Neural progenitor cell (in vitro differentiated cells): Measurements from ENCODE around the gene ZNF423. TPM values are rescaled to one million over a fixed set of nuclear protein-coding genes. Genes with fewer than 3 reads are reported as not detected.

ENCODE experiments used
- DNase-seq: peaks from one replicate; pipeline ENCODE4 v3.0.0-alpha.2; 2016; ENCODE audit warnings: low spot score
- H2AFZ ChIP-seq: fragments of 200-600 bp; sonication (generic); replicated peaks from 2 replicates; pipeline ENCODE4 v1.6.1; 2016; ENCODE audit warnings: antibody characterized with exemption
- H3F3A ChIP-seq: fragments of 200-600 bp; sonication (generic); 2 replicates; pipeline ENCODE4 v1.6.1; 2016; ENCODE audit warnings: antibody characterized with exemption, low read depth
- H3K27ac ChIP-seq: fragments of 200-600 bp; sonication (generic); 2 replicates; pipeline ENCODE4 v1.5.1; 2016; ENCODE audit warnings: mild to moderate bottlenecking
- H3K27me3 ChIP-seq: fragments of 200-600 bp; sonication (generic); 2 replicates; pipeline ENCODE4 v1.6.1; 2016; ENCODE audit warnings: mild to moderate bottlenecking, moderate library complexity
- H3K36me3 ChIP-seq: fragments of 200-600 bp; sonication (generic); 2 replicates; pipeline ENCODE4 v1.5.1; 2016
- H3K4me1 ChIP-seq: fragments of 200-600 bp; sonication (generic); 2 replicates; pipeline ENCODE4 v1.6.1; 2016; ENCODE audit warnings: mixed run types
- H3K4me2 ChIP-seq: fragments of 200-600 bp; sonication (generic); 2 replicates; pipeline ENCODE4 v1.6.1; 2016
- H3K4me3 ChIP-seq: fragments of 200-600 bp; sonication (generic); 2 replicates; pipeline ENCODE4 v1.5.1; 2016
- H3K79me2 ChIP-seq: fragments of 200-600 bp; sonication (generic); 2 replicates; pipeline ENCODE4 v1.6.1; 2016; ENCODE audit warnings: low read depth
- H3K9ac ChIP-seq: fragments of 200-600 bp; sonication (generic); 2 replicates; pipeline ENCODE4 v1.6.1; 2016
- H3K9me3 ChIP-seq: fragments of 200-600 bp; sonication (generic); 2 replicates; pipeline ENCODE4 v1.5.1; 2016; ENCODE audit warnings: low read depth
- H4K20me1 ChIP-seq: fragments of 200-600 bp; sonication (generic); 2 replicates; pipeline ENCODE4 v1.6.1; 2016; ENCODE audit warnings: low read depth
- H3K27ac Mint-ChIP-seq: 3 replicates; pipeline ENCODE4 v1.8.0; 2021; ENCODE audit warnings: mixed read lengths
- H3K27me3 Mint-ChIP-seq: 2 replicates; pipeline ENCODE4 v1.8.0; 2022; ENCODE audit warnings: low read depth, mild to moderate bottlenecking, inconsistent platforms, moderate library complexity, mixed read lengths; ENCODE audit not compliant: insufficient read depth
- H3K36me3 Mint-ChIP-seq: 3 replicates; pipeline ENCODE4 v1.8.0; 2021; ENCODE audit warnings: mixed read lengths
- H3K4me1 Mint-ChIP-seq: 3 replicates; pipeline ENCODE4 v1.8.0; 2021; ENCODE audit warnings: mixed read lengths
- H3K4me3 Mint-ChIP-seq: 3 replicates; pipeline ENCODE4 v1.8.0; 2021; ENCODE audit warnings: mild to moderate bottlenecking, moderate library complexity, mixed read lengths
- H3K9me3 Mint-ChIP-seq: 3 replicates; pipeline ENCODE4 v1.8.0; 2020; ENCODE audit warnings: mixed read lengths
- EZH2 ChIP-seq: fragments of 200-600 bp; sonication (generic); IDR thresholded peaks from 2 replicates; pipeline ENCODE4 v1.6.1; 2017; ENCODE audit warnings: antibody characterized with exemption, mild to moderate bottlenecking, moderate library complexity
- EZH2phosphoT487 ChIP-seq: fragments of 200-600 bp; sonication (generic); IDR thresholded peaks from 2 replicates; pipeline ENCODE4 v1.6.1; 2017; ENCODE audit warnings: antibody characterized with exemption
- total RNA-seq: library from RNA; depleted of rRNA; stranded (reverse); fragments of >200 nt; gene quantifications from 2 replicates; pipeline ENCODE4 v1.2.3, GENCODE V29; 2015; ENCODE audit warnings: low replicate concordance
- TF ChIP-seq, protein P1 (sequence below): fragments of 200-600 bp; sonication (generic); IDR thresholded peaks from 2 replicates; pipeline ENCODE4 v1.5.1; 2017; ENCODE audit warnings: antibody characterized with exemption, mild to moderate bottlenecking

ZNF423 gene
- total RNA-seq, 1 donor from 2014 or later: 21.9 TPM

DNA sequence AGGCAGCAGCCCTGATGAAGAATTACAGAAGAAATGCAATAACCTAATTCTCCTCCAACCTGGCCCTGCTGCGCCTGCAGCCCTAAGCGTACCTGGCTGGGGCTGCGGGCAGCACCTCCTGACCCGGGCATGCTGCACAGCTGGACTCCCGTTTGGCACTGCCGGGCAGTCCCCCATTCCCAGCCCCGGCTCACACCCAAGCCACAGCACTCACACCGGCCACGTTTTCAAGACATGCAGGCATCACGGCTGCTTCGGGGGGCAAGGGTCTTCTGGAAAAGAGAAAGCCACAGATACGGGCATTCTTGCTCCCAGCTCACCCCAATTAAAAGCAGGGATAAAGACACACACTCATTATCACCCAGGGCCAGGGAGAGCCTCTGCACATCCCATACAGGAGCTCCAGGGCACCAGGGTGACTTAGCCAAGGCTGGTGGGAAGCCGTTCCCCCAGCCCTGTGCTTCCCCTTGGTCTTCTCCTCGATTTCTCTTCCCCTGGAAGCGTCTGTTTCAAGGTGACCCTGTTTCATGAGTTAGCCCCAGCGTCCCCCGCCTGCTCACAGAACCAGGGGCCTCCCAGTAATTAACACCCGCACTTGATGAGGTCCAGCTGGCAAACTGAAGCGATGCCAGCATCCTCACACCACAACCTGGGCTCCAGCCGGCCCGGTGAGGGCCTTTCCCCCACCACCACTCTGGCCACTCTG lies 265.6 kb downstream of the ZNF423 start:
- Mint-ChIP-seq H3K4me3 (no peak overlapping the region), H3K27me3 (peaks cover 8% of the 10 kb centered on the region), H3K27ac (peak overlapping the region; percentile 80), H3K4me1 (peaks cover 75% of the 10 kb centered on the region), H3K9me3 (peaks cover 2% of the 10 kb centered on the region), H3K36me3 (peaks cover 12% of the 10 kb centered on the region)
- peaks cover 46% of the 10 kb centered on the region for H3K79me2 ChIP-seq
- H3F3A ChIP-seq: peaks cover 8% of the 10 kb centered on the region
- DNase-seq: no peak
- H3K27me3 ChIP-seq: no peaks in the 10 kb centered on the region
- TF ChIP-seq, protein P1, sequence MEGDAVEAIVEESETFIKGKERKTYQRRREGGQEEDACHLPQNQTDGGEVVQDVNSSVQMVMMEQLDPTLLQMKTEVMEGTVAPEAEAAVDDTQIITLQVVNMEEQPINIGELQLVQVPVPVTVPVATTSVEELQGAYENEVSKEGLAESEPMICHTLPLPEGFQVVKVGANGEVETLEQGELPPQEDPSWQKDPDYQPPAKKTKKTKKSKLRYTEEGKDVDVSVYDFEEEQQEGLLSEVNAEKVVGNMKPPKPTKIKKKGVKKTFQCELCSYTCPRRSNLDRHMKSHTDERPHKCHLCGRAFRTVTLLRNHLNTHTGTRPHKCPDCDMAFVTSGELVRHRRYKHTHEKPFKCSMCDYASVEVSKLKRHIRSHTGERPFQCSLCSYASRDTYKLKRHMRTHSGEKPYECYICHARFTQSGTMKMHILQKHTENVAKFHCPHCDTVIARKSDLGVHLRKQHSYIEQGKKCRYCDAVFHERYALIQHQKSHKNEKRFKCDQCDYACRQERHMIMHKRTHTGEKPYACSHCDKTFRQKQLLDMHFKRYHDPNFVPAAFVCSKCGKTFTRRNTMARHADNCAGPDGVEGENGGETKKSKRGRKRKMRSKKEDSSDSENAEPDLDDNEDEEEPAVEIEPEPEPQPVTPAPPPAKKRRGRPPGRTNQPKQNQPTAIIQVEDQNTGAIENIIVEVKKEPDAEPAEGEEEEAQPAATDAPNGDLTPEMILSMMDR: no peak
- TF ChIP-seq EZH2 (no peak), EZH2phosphoT487 (no peak)
- H3K4me1 ChIP-seq: peaks cover 45% of the 10 kb centered on the region
- H3K36me3 ChIP-seq: no peaks in the 10 kb centered on the region
- no peak overlapping the region for H3K9ac ChIP-seq
- no peaks in the 10 kb centered on the region for H3K9me3 ChIP-seq
- H4K20me1 ChIP-seq: peaks cover 43% of the 10 kb centered on the region
- H3K4me3 ChIP-seq: no peak overlapping the region
- peak overlapping the region; percentile 50 for H3K4me2 ChIP-seq
- no peak overlapping the region for H2AFZ ChIP-seq
- H3K27ac ChIP-seq: no peak overlapping the region

DNA sequence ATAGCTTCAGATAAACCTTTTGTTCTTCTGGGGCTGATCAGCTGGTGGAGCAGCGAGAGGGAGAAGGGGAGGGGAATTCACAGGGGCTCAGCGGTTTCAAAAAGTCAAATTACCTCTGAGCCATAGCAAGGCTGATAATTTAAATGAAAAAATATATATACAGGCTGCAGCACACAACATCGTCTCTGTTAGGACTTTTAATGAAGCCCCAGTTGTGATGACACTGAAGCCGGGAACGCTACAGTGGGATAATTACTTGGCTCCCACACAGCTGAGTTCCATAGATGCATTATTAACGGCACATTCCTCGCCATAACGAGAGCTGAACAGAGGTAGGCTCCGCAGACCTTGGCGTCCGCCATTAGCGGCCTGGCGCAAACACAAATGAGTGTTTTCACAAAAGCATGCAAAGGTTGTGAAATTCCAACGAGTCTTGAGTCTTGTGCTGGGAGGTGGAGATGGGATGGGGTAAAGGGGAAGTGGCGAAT lies 266.3 kb downstream of the ZNF423 start:
- Mint-ChIP-seq H3K27me3 (peaks cover 6% of the 10 kb centered on the region), H3K4me3 (peak overlapping the region; percentile 5), H3K27ac (peak overlapping the region; percentile 90), H3K36me3 (peaks cover 12% of the 10 kb centered on the region), H3K9me3 (peaks cover 2% of the 10 kb centered on the region), H3K4me1 (peaks cover 75% of the 10 kb centered on the region)
- Histone ChIP-seq H3F3A (peaks cover 7% of the 10 kb centered on the region), H3K4me2 (peak overlapping the region; percentile 50), H3K36me3 (no peaks in the 10 kb centered on the region), H2AFZ (no peak overlapping the region), H3K4me1 (peaks cover 38% of the 10 kb centered on the region), H3K4me3 (no peak overlapping the region), H3K79me2 (peaks cover 40% of the 10 kb centered on the region), H3K9ac (no peak overlapping the region), H3K27ac (no peak overlapping the region), H3K9me3 (no peaks in the 10 kb centered on the region), H3K27me3 (no peaks in the 10 kb centered on the region), H4K20me1 (peaks cover 43% of the 10 kb centered on the region)
- DNase-seq: peak; percentile 71
- no peak for TF ChIP-seq EZH2
- TF ChIP-seq, protein P1: no peak
- no peak for TF ChIP-seq EZH2phosphoT487

DNA sequence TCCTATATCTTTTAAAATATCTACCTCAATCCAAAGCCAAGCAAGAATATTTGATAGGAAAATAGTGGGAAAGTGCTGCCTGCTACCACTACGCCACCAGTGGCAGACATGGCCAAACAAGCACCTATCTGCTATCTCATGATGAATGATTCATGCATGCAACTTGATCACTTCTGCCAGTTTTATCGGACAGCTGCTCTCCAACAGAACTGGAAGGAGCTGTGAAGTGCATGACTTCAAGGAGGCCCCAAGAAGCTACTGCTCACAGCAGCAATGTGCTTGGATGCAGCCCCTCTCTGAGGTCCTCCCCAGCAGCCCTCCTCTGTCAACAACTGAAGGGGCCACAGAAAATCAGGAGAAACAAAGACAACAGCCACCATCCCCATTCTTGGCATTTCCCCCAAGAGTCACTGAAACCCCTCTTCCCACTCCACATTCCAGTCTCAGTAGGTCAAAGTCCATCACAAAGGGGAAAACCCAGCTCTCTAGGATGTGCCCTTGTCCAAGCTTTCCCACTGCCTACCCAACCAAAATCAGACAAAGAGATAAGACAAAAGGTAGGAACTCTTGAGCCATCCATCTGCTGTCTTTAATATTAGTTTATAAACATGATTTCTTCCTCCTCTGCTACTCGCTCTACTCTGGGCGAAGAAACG lies 267.1 kb downstream of the ZNF423 start:
- Histone ChIP-seq H3F3A (peaks cover 7% of the 10 kb centered on the region), H3K27me3 (no peaks in the 10 kb centered on the region), H4K20me1 (peaks cover 38% of the 10 kb centered on the region), H3K4me1 (peaks cover 41% of the 10 kb centered on the region), H3K79me2 (peaks cover 32% of the 10 kb centered on the region), H2AFZ (no peak overlapping the region), H3K36me3 (no peaks in the 10 kb centered on the region), H3K9ac (no peak overlapping the region), H3K27ac (no peak overlapping the region), H3K4me2 (peak overlapping the region; percentile 50), H3K4me3 (no peak overlapping the region), H3K9me3 (no peaks in the 10 kb centered on the region)
- Mint-ChIP-seq H3K4me1 (peaks cover 73% of the 10 kb centered on the region), H3K9me3 (peaks cover 2% of the 10 kb centered on the region), H3K36me3 (peaks cover 12% of the 10 kb centered on the region), H3K4me3 (peak overlapping the region; percentile 48), H3K27me3 (peaks cover 3% of the 10 kb centered on the region), H3K27ac (peak overlapping the region; percentile 90)
- DNase-seq: no peak
- TF ChIP-seq, protein P1: no peak
- TF ChIP-seq EZH2 (no peak), EZH2phosphoT487 (no peak)
